Smooth muscle cell of trachea (primary cell): ENCODE data around the gene ARHGAP30. TPM values are rescaled to one million over a fixed set of nuclear protein-coding genes. Genes with fewer than 3 reads are reported as not detected.

ENCODE experiments used
- total RNA-seq: library from RNA; depleted of rRNA; stranded (reverse); fragments of >200 nt; gene quantifications from 2 replicates; pipeline ENCODE4 v1.2.1, GENCODE V29; 2014

ARHGAP30 gene
- not detected in 2 replicates for total RNA-seq

GRCh38 chr1:161069731-161070270 is at the start of gene ARHGAP30:
Gene ARHGAP30 (minus strand): TSS chr1:161069891. CDS start chr1:161069624, 267 bp downstream.

GRCh38 chr1:161117759-161118581 is 48.3 kb upstream of the ARHGAP30 start, which contains the start of the genes NIT1 and PFDN2:
Gene NIT1 (plus strand): TSS chr1:161118105. CDS start chr1:161118177, 72 bp downstream.
Gene PFDN2 (minus strand): TSS chr1:161118037. CDS start chr1:161118026, 11 bp downstream.

GRCh38 chr1:161098210-161099068 is 28.7 kb upstream of the ARHGAP30 start, which contains the start of gene KLHDC9:
Gene KLHDC9 (plus strand): TSS chr1:161098361. CDS start chr1:161098536, 175 bp downstream.

GRCh38 chr1:161089251-161089924 is 19.7 kb upstream of the ARHGAP30 start, which contains the start of gene NECTIN4:
Gene NECTIN4 (minus strand): TSS chr1:161089558. CDS start chr1:161089296, 262 bp downstream.

GRCh38 chr1:161045736-161046604 is 23.7 kb downstream of the ARHGAP30 start, which contains the start of gene USF1:
Gene USF1 (minus strand): TSS chr1:161045977. CDS start chr1:161043275, 2,702 bp downstream.

GRCh38 chr1:161038523-161039153 is 31.1 kb downstream of the ARHGAP30 start, which contains the start of gene TSTD1:
Gene TSTD1 (minus strand): TSS chr1:161038964. CDS start chr1:161038889, 75 bp downstream.

GRCh38 chr1:161020509-161021164 is 49.1 kb downstream of the ARHGAP30 start, which contains the start of gene F11R:
Gene F11R (minus strand): TSS chr1:161021152. CDS start chr1:161021073, 79 bp downstream.

Other genes starting within 250 kb of the ARHGAP30 start
- not detected in 2 replicates for gene CD244, start 207.0 kb downstream of the ARHGAP30 start, total RNA-seq
- gene ITLN1, start 184.7 kb downstream of the ARHGAP30 start, total RNA-seq: not detected in 2 replicates
- not detected in 2 replicates for gene ITLN2, start 115.1 kb downstream of the ARHGAP30 start, total RNA-seq
- gene F11R, start 48.7 kb downstream of the ARHGAP30 start, total RNA-seq: 5.1 and 8.9 TPM in 2 replicates
- gene TSTD1, start 30.9 kb downstream of the ARHGAP30 start, total RNA-seq: 10.6 and 34.8 TPM in 2 replicates
- gene USF1, start 23.9 kb downstream of the ARHGAP30 start, total RNA-seq: 72.8 and 75.5 TPM in 2 replicates
- under 0.01 and 0.17 TPM in 2 replicates for gene NECTIN4, start 19.7 kb upstream of the ARHGAP30 start, total RNA-seq
- 1.9 and 4.5 TPM in 2 replicates for gene KLHDC9, start 28.5 kb upstream of the ARHGAP30 start, total RNA-seq
- 17.0 and 36.5 TPM in 2 replicates for gene PFDN2, start 48.1 kb upstream of the ARHGAP30 start, total RNA-seq
- 21.4 and 40.4 TPM in 2 replicates for gene NIT1, start 48.2 kb upstream of the ARHGAP30 start, total RNA-seq
- gene DEDD, start 62.8 kb upstream of the ARHGAP30 start, total RNA-seq: 29.4 and 35.9 TPM in 2 replicates
- gene UFC1, start 84.1 kb upstream of the ARHGAP30 start, total RNA-seq: 85.7 and 91.3 TPM in 2 replicates
- 10.9 and 12.6 TPM in 2 replicates for gene USP21, start 89.6 kb upstream of the ARHGAP30 start, total RNA-seq
- 7.8 and 14.3 TPM in 2 replicates for gene PPOX, start 96.5 kb upstream of the ARHGAP30 start, total RNA-seq
- 13.8 and 18.0 TPM in 2 replicates for gene B4GALT3, start 107.6 kb upstream of the ARHGAP30 start, total RNA-seq
- 2.3 and 3.1 TPM in 2 replicates for gene ADAMTS4, start 129.2 kb upstream of the ARHGAP30 start, total RNA-seq
- 180 and 202 TPM in 2 replicates for gene NDUFS2, start 132.5 kb upstream of the ARHGAP30 start, total RNA-seq
- gene FCER1G, start 145.4 kb upstream of the ARHGAP30 start, total RNA-seq: 0.58 TPM in 1 of 2 replicates, not detected in the other
- gene APOA2, start 153.7 kb upstream of the ARHGAP30 start, total RNA-seq: not detected in 2 replicates
- gene TOMM40L, start 156.2 kb upstream of the ARHGAP30 start, total RNA-seq: 10.5 and 13.6 TPM in 2 replicates
- not detected in 2 replicates for gene NR1I3, start 168.3 kb upstream of the ARHGAP30 start, total RNA-seq
- gene PCP4L1, start 188.9 kb upstream of the ARHGAP30 start, total RNA-seq: not detected in 2 replicates
- gene MPZ, start 240.1 kb upstream of the ARHGAP30 start, total RNA-seq: 0.87 and 0.99 TPM in 2 replicates
- 29.6 and 38.7 TPM in 2 replicates for gene SDHC, start 244.5 kb upstream of the ARHGAP30 start, total RNA-seq